ENCODE results near the gene PDXK. TPM values are rescaled to one million over a fixed set of nuclear protein-coding genes. Genes with fewer than 3 reads are reported as not detected.
"Not testable (repeated sequence)": the region's sequence is repeated elsewhere in the genome, so short reads cannot be mapped to it uniquely, and the experiment has no call there.

Gene PDXK
- total and polyA plus RNA-seq, 10 of the 15 experiments (the other 5 are each of a cell fraction or from before 2014, with no cell fraction given), result 3.7 to 141 (median 60.0) TPM

- TF ChIP-seq PBX3 (IDR thresholded peaks at IDR 0.05; ENCODE audit: insufficient replicate concordance, low read depth, low read length), result no peak
- no peak for TF ChIP-seq PAX8 (IDR thresholded peaks at IDR 0.05)
- TF ChIP-seq KDM1A (IDR thresholded peaks at IDR 0.05; ENCODE audit: borderline replicate concordance), result no peak
- no peak for TF ChIP-seq IKZF1 (conservative IDR thresholded peaks at IDR 0.05)
Measured at GRCh38 chr21:43679951-43680350, 39.0 kb upstream of the PDXK start (continued).

- H3K36me3 ChIP-seq (ENCODE audit: control insufficient read depth in 2 of 2, insufficient read depth in 2 of 2, low read length in 1 of 2), result peaks cover 28 to 40% of the 10 kb centered on the region in 2 experiments
- H3K4me2 ChIP-seq (ENCODE audit: control insufficient read depth, insufficient read depth); BruUV-seq (replicated peaks); RAD21 ChIA-PET (ENCODE audit: unreplicated experiment); H3K27ac ChIP-seq (ENCODE audit: control insufficient read depth, insufficient read depth); H3K9me3 ChIP-seq (replicated peaks; ENCODE audit: control insufficient read depth, insufficient read depth, low read length); ATAC-seq; FAIRE-seq; H3K4me1 ChIP-seq (ENCODE audit: control insufficient read depth, insufficient read depth, low read length); H3K79me2 ChIP-seq (ENCODE audit: control insufficient read depth, insufficient read depth, low read length); DNase-seq (ENCODE audit: low read depth, low spot score); H3K9ac ChIP-seq (ENCODE audit: control insufficient read depth, insufficient read depth, low read length); H2AFZ ChIP-seq (ENCODE audit: control insufficient read depth, low read depth, low read length); H4K20me1 ChIP-seq (ENCODE audit: control insufficient read depth, insufficient read depth); H3K27me3 ChIP-seq (replicated peaks in 1 of 2; ENCODE audit: control insufficient read depth in 2 of 2, insufficient read depth in 2 of 2, low read length in 1 of 2); intact Hi-C loops (cut with micrococcal nuclease; ENCODE audit: unreplicated experiment); SMC1A ChIA-PET (ENCODE audit: uncharacterized antibody, unreplicated experiment); CTCF ChIA-PET; H3K4me3 ChIP-seq: not testable (repeated sequence)
- POLR2A ChIA-PET, result interaction anchor here (0.7 kb wide), 1 partner anchor 1022 kb away, joined by 4 read pairs; no protein-coding TSS in a partner anchor
- in situ Hi-C loops (cut with MboI), result loop anchor here (25.0 kb wide), 1 partner anchor 1468 kb away; the partner anchor contains the start of gene ABCG1
- 88% methylated on average over 3 of the region's 6 CpGs for whole genome bisulfite sequencing (ENCODE audit: insufficient coverage, insufficient replicate concordance, low lambda C conversion rate, missing lambda C conversion rate)
Measured at GRCh38 chr21:43680421-43680820, 38.5 kb upstream of the PDXK start.

GRCh38 chr21:43681650-43682049 lies 37.3 kb upstream of the PDXK start:
- ChIA-PET CTCF (no interaction called here), SMC1A (ENCODE audit: uncharacterized antibody, unreplicated experiment) (interaction anchor here (0.9 kb wide), 1 partner anchor 18 kb away, joined by 3 read pairs; no protein-coding TSS in a partner anchor), RAD21 (ENCODE audit: unreplicated experiment) (no interaction called here), POLR2A (no interaction called here)
- Histone ChIP-seq H3K79me2 (ENCODE audit: control insufficient read depth, insufficient read depth, low read length) (no peaks in the 10 kb centered on the region; the same call in 1 of the 2 replicates), H3K9me3 (replicated peaks; ENCODE audit: control insufficient read depth, insufficient read depth, low read length) (no peaks in the 10 kb centered on the region), H3K36me3 (ENCODE audit: control insufficient read depth in 2 of 2, insufficient read depth in 2 of 2, low read length in 1 of 2) (peaks cover 27 to 42% of the 10 kb centered on the region in 2 experiments), H3K4me1 (ENCODE audit: control insufficient read depth, insufficient read depth, low read length) (no peaks in the 10 kb centered on the region), H3K27me3 (replicated peaks in 1 of 2; ENCODE audit: control insufficient read depth in 2 of 2, insufficient read depth in 2 of 2, low read length in 1 of 2) (no peaks in the 10 kb centered on the region), H3K4me3 (no peak overlapping the region), H3K4me2 (ENCODE audit: control insufficient read depth, insufficient read depth) (no peak overlapping the region), H3K27ac (ENCODE audit: control insufficient read depth, insufficient read depth) (no peak overlapping the region), H4K20me1 (ENCODE audit: control insufficient read depth, insufficient read depth) (no peaks in the 10 kb centered on the region), H3K9ac (ENCODE audit: control insufficient read depth, insufficient read depth, low read length) (no peak overlapping the region), H2AFZ (ENCODE audit: control insufficient read depth, low read depth, low read length) (no peak overlapping the region)
- WGBS (ENCODE audit: insufficient coverage, insufficient replicate concordance, low lambda C conversion rate, missing lambda C conversion rate), result 92% methylated on average over 6 of the region's 6 CpGs
- in situ Hi-C loops (cut with MboI) (loop anchor here (25.0 kb wide), 1 partner anchor 1469 kb away; the partner anchor contains the start of gene ABCG1), intact Hi-C loops (cut with micrococcal nuclease; ENCODE audit: unreplicated experiment) (no loop called here)
- FAIRE-seq, result no peak
- no peak for ATAC-seq
- DNase-seq (ENCODE audit: low read depth, low spot score), result no peak
- BruUV-seq (replicated peaks), result no TSS peak
- TF ChIP-seq CEBPZ (IDR thresholded peaks at IDR 0.05; ENCODE audit: low read depth, low read length) (no peak), RELB (IDR thresholded peaks at IDR 0.05; ENCODE audit: low read depth) (no peak), BCL11A (IDR thresholded peaks at IDR 0.05; ENCODE audit: low read depth, low read length) (no peak), TCF3 (IDR thresholded peaks at IDR 0.05; ENCODE audit: borderline replicate concordance, insufficient read depth, low read depth, low read length) (no peak), NFYB (IDR thresholded peaks at IDR 0.05; ENCODE audit: insufficient read depth, low read depth, low read length) (no peak)

All from GM12878 (cell line).